Measurements from ENCODE around the gene AP3B2. TPM values are rescaled to one million over a fixed set of nuclear protein-coding genes. Genes with fewer than 3 reads are reported as not detected.

Gene AP3B2
- total and polyA plus RNA-seq, 7 donors = 0.13 to 2.0 (median 0.27) TPM; not detected in 1

DNA sequence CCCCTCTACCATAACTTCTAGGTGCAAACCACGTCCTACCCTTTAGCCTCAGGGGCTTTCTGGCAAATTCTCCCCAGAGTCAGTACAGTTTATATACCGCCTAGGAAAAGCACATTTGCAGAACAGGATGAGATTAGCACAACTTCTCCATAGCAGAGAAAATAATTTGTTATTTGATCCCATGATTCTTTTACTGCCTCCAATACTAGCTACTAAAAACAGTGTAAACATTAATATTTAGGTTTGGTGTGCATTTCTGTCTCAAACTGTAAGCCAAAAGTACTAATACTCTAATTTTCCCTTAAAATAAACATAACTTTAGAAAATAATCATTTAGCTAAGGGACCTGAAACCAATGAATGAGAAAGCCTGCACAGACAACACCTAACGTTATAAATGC lies 67.0 kb downstream of the AP3B2 start:
- no peak overlapping the region for H3K27ac ChIP-seq
- WGBS, 3 donors = 38 to 51% (median 41%) methylated on average over 3 of the region's 3 CpGs
- peaks cover 9% of the 10 kb centered on the region for H3K4me1 ChIP-seq
- H3K27me3 ChIP-seq (ENCODE audit: insufficient read depth in 3 of 3, low read length in 2 of 3) = peaks cover 13 to 85% (median 17%) of the 10 kb centered on the region in 3 donors
- H3K4me3 ChIP-seq = no peak overlapping the region
- H3K9me3 ChIP-seq = no peaks in the 10 kb centered on the region
- TF ChIP-seq, protein P1, sequence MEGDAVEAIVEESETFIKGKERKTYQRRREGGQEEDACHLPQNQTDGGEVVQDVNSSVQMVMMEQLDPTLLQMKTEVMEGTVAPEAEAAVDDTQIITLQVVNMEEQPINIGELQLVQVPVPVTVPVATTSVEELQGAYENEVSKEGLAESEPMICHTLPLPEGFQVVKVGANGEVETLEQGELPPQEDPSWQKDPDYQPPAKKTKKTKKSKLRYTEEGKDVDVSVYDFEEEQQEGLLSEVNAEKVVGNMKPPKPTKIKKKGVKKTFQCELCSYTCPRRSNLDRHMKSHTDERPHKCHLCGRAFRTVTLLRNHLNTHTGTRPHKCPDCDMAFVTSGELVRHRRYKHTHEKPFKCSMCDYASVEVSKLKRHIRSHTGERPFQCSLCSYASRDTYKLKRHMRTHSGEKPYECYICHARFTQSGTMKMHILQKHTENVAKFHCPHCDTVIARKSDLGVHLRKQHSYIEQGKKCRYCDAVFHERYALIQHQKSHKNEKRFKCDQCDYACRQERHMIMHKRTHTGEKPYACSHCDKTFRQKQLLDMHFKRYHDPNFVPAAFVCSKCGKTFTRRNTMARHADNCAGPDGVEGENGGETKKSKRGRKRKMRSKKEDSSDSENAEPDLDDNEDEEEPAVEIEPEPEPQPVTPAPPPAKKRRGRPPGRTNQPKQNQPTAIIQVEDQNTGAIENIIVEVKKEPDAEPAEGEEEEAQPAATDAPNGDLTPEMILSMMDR (IDR thresholded peaks at IDR 0.05) = no peak
- DNase-seq (no peak), ATAC-seq (no peak)
- H3K36me3 ChIP-seq (ENCODE audit: insufficient read depth in 1 of 2, low read depth in 1 of 2) = no peaks in the 10 kb centered on the region
- intact Hi-C loops (cut with DNase I) = no loop called here

GRCh38 chr15:82641129-82641798 lies 68.4 kb downstream of the AP3B2 start:
- no peaks in the 10 kb centered on the region for H3K36me3 ChIP-seq (ENCODE audit: insufficient read depth in 1 of 2, low read depth in 1 of 2)
- DNase-seq (no peak), ATAC-seq (no peak)
- WGBS, 3 donors = 10 to 17% (median 15%) methylated on average over 2 of the region's 2 CpGs
- no peak overlapping the region for H3K4me3 ChIP-seq
- intact Hi-C loops (cut with DNase I) = no loop called here
- TF ChIP-seq, protein P1 (IDR thresholded peaks at IDR 0.05) = no peak
- H3K27me3 ChIP-seq (ENCODE audit: insufficient read depth in 3 of 3, low read length in 2 of 3) = peaks cover 5 to 79% (median 11%) of the 10 kb centered on the region in 3 donors
- no peaks in the 10 kb centered on the region for H3K9me3 ChIP-seq
- no peak overlapping the region for H3K27ac ChIP-seq
- H3K4me1 ChIP-seq = no peaks in the 10 kb centered on the region

DNA sequence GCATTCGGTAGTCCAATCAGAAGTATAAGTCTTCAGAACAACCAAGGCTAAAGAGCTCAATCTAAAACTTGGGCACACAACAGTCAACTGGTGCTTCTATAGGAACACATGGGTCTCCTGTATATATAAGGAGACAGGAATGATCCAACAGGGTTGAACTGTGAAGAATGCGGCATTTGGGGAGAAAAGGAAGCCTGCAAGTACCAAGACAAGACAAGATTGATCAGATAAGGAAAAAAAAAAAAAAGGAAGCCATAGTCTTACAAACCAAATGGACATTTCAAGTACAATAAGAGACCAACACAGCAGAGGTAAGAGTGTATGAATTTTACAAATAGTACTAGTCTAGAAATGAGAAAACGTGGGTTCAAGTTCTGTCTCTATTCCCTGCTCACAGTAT lies 69.0 kb downstream of the AP3B2 start:
- Histone ChIP-seq H3K27me3 (ENCODE audit: insufficient read depth in 3 of 3, low read length in 2 of 3) (peaks cover 1 to 79% (median 11%) of the 10 kb centered on the region in 3 donors), H3K4me3 (no peak overlapping the region), H3K4me1 (no peaks in the 10 kb centered on the region), H3K36me3 (ENCODE audit: insufficient read depth in 1 of 2, low read depth in 1 of 2) (no peaks in the 10 kb centered on the region), H3K9me3 (no peaks in the 10 kb centered on the region), H3K27ac (no peak overlapping the region)
- WGBS, 3 donors = 67 to 74% (median 72%) methylated on average over 3 of the region's 3 CpGs
- TF ChIP-seq, protein P1 (IDR thresholded peaks at IDR 0.05) = no peak
- no peak for ATAC-seq
- no peak for DNase-seq
- intact Hi-C loops (cut with DNase I) = no loop called here

- peaks cover 0 to 33% (median 13%) of the 10 kb centered on the region in 3 donors for H3K27me3 ChIP-seq (ENCODE audit: insufficient read depth in 3 of 3, low read length in 2 of 3)
- TF ChIP-seq, protein P1 (IDR thresholded peaks at IDR 0.05) = no peak
- intact Hi-C loops (cut with DNase I) = no loop called here
- no peak for DNase-seq
- no peaks in the 10 kb centered on the region for H3K9me3 ChIP-seq
- no peak overlapping the region for H3K27ac ChIP-seq
- no peak for ATAC-seq
- no peaks in the 10 kb centered on the region for H3K36me3 ChIP-seq (ENCODE audit: insufficient read depth in 1 of 2, low read depth in 1 of 2)
- no peak overlapping the region for H3K4me3 ChIP-seq
- no peaks in the 10 kb centered on the region for H3K4me1 ChIP-seq
- 37 to 64% (median 54%) methylated on average over 2 of the region's 2 CpGs for WGBS, 3 donors
Measured at GRCh38 chr15:82635798-82636197, 73.9 kb downstream of the AP3B2 start.

DNA sequence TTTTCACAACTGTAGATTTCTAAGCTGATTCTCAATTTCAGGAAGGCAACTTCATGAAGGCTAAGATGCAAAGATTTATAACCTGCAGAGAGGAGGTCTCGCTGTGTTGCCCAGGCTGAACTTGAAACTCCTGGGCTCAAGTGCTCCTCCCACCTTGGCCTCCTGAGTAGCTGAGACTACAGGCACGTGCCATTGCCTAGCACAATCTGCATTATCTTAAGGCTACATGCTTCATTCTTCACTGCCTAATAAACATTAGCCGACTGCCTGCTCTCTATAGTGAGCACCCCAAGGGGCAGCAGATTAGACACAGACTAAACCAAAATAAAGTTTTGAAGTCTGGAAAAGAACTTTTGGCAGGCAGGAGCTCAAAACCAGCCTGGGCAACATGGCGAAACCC lies 79.6 kb downstream of the AP3B2 start:
- no peak for ATAC-seq
- WGBS, 3 donors = 47 to 54% (median 49%) methylated on average over 4 of the region's 4 CpGs

More for the DNA sequence above, 79.6 kb downstream of the AP3B2 start:
- Histone ChIP-seq H3K27me3 (ENCODE audit: insufficient read depth in 3 of 3, low read length in 2 of 3) (peaks cover 0 to 7% (median 0%) of the 10 kb centered on the region in 3 donors), H3K27ac (no peak overlapping the region), H3K4me1 (no peaks in the 10 kb centered on the region), H3K36me3 (ENCODE audit: insufficient read depth in 1 of 2, low read depth in 1 of 2) (no peaks in the 10 kb centered on the region), H3K9me3 (no peaks in the 10 kb centered on the region), H3K4me3 (no peak overlapping the region)
- intact Hi-C loops (cut with DNase I) = no loop called here
- TF ChIP-seq, protein P1 (IDR thresholded peaks at IDR 0.05) = no peak
- no peak for DNase-seq

All from psoas muscle (tissue), 8 donors.